ENCODE measurements around the gene PAN3.
"Not testable (repeated sequence)": the region's sequence is repeated elsewhere in the genome, so short reads cannot be mapped to it uniquely, and the experiment has no call there.

PAN3 gene

DNA sequence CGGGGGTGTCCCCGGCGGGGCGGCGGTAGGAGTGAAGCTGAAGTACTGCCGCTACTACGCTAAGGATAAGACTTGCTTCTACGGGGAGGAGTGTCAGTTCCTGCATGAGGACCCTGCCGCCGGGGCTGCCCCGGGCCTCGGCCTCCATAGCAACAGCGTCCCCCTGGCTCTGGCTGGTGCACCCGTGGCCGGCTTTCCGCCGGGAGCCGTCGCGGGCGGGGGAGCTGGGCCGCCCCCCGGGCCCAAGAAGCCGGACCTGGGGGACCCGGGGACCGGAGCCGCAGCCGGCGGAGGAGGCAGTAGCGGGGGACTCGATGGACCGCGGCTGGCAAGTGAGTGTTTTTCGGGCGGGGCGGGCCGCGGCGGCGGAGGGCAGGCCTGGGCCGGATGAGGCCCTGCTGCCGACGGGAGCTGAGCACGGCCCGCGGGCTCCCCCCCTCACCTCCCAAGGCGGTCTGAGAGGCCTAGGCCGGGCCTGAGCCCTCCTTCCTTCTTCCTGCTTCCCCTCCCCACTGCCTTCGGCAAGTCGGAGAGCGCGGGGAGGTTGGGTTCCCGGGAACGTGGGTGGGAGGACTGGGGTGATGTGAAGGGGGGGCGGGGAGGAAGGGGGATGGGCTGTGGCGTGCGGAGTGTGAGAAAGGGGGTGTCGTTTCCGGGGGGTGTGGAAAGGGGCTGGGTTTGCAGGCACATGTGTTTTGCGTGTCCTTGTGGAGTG lies 568 bp downstream of the PAN3 start:
- DNase-seq = peak; percentile 90 to 94

DNA sequence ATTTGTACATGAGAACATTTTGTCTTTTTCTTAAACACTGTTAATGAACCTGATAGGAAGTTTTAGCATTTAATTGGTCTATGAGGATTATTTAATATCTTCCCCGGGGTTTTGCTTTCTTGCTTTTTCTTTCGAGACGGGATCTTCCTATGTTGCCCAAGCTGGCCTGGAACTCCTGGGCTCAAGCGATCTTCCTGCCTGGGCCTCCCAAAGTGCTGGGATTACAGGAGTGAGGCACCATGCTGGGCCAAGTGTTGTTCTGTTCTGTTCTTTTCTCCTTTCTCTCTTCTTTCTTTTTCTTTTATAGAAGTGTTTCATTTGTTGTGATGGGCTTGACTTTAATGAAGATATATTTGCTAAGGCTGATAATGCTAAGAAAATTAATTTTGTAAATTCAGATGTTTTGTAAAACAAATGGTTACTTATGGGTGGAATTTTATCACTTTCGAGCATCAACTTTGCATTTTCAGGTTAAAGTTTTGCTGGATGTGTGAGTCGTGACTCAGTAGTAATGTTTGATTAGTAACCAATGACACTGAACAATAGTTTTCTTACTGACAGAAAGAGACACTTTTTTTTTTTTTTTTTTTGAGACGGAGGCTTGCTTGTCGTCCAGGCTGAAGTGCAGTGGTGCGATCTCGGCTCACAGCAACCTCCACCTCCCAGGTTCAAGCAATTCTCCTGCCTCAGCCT lies 2.2 kb downstream of the PAN3 start:
- DNase-seq = no peak

DNA sequence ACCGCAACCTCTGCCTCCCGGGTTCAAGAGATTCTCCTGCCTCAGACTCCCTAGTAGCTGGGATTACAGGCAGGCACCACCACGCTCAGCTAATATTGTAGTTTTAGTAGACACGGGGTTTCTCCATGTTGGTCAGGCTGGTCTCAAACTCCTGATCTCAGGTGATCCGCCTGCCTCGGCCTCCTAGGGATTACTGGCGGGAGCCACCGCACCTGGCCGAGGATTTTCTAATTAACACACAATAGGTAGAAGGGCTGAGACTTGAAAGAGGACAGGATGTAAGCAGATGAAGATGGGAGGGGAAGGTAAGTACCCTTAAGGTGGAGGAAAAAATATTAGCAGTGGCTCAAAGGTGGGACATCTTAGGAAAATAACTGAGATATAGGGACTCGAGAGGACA lies 3.2 kb downstream of the PAN3 start:
- DNase-seq = not testable (repeated sequence)

DNA sequence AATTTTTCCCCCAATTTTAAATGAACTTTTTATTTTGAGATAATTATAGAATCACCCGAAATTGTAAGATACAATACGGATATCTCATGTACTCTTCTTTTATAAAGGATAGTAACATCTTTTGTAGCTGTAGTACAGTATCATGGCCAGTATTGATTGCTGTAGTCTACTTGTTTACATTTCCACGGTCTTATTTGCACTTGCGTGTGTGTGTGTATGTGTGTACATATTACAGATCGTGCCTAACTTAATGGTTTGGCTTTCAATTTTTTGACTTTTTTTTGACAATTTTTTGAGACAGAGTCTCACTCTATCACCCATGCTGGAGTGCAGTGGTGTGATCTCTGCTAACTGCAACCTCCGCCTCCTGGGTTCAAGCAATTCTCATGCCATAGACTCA lies 6.7 kb downstream of the PAN3 start:
- no peak for DNase-seq

DNA sequence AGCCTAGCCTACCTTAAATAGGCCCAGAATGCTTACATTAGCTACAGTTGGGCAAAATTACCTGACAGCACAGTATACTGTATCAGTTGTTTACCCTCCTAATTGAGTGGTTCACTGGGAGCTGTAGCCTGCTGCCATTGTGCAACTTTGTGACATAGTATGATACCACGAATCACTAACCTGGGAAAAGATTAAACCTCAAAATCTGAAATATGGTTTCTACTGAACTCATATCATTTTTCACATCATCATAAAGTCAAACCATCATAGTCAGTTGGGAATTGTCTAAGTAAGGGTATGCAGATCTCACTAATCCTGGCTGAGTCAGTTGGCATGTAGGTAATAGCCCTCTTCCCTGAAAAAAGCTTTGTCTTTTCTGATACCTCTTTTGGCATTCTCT lies 9.2 kb downstream of the PAN3 start:
- no peak for DNase-seq

DNA sequence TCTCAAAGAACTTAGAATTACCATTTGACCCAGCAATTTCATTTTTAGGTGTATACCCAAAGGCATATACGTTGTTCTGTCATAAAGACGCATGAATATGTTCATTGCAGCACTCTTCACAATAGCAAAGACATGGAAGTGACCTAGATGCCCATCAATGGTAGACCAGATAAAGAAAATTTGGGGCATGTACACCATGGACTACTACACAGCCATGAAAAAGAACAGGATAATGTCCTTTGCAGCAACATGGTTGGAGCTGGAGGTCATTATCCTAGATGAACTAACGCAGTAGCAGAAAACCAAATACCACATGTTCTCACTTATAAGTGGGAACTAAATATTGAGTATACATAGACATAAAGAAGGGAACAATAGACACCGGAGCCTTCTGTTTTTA lies 20.7 kb downstream of the PAN3 start:
- no peak for DNase-seq

DNA sequence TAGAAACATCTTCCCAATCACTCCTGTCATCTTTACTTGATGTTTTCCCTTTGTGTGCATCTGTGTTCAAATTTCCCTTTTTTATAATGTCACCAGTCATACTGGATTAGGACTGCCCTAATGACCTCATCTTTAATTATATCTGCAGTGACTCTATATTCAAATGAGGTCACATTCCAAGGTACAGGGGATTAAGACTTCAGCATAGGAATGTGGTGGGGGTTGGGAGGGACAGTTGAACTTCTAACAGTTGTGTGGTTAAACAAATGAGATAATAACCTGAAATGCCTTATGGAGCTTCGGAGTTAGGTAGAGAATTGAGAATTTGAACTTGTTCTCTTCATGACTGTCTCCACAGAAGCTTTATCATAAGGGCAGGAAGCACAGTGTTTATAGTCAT lies 23.0 kb downstream of the PAN3 start:
- DNase-seq = peak in 1 of 2 donors; percentile 4

DNA sequence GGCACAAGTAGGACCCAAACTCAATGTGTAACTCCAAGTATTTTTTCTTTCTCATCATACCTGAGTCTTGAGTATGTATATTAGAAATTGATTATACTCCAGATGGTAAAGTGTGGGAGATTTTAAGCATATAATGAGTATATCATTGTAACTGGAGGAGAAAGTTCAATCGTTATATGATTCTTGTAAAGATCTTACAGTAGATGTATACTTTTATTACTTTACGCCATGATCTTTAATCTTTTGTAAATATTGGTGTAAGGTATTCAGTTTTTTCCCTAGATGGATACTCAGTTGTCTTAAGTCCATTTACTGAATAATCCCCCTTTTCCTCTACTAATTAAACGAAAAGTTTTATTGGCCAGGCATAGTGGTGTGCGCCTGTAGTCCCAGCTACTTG lies 25.2 kb downstream of the PAN3 start:
- DNase-seq = no peak

DNA sequence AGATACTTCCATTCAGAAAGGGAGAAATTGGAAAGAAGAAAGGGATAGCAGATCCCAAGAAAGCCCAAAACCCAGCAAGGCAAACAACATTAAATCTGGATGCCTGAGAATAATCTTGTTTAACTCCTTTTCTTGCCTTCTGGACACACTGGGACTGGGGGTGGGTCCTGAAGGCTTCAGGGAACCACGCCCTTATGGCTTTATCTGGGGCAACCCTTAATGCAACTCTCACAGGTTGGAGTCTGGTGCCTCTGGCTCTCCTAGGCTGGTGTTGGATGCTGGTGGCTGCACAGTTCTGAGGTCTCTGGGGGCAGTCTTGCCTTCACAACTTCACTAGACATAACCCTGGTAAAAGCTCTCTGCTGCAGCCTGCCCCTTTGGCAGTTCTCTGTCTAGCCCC lies 27.9 kb downstream of the PAN3 start:
- DNase-seq = no peak

DNA sequence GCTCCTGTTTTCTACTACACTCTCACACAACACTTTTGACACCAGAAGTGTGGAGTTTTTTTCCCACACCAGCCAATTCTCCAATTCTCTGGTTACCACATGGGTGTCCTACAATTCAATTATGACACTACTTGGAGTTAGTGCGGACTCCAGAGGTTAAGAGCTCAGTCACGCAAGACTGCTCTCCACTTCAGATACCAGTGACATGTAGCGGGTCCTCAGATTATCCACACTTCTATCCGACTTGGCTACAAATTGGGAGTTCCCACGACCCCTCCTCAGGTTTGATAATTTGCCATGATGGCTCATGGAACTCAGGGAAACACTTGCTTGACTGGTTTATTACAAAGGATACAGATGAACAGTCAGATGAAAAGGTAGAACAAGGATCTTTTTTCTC lies 32.9 kb downstream of the PAN3 start:
- DNase-seq = no peak

DNA sequence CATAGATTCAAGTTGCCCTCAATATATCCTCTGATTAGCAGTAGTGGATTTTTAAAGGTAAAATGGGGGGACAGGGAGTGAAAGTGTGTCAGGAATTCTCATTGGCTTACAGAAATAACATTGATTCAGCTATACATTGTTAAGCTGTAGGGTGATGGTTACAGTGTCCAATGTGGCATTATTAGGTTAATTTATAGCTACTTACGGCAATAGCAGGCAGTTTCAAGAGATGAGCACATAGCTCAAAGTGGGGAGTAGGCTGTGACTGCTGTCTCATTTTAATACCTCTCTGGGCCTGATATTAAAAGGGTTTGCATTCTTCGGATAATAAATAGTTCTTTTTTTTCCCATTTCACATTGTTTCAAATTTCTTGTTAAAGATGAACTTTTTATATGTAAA lies 34.6 kb downstream of the PAN3 start:
- no peak for DNase-seq

DNA sequence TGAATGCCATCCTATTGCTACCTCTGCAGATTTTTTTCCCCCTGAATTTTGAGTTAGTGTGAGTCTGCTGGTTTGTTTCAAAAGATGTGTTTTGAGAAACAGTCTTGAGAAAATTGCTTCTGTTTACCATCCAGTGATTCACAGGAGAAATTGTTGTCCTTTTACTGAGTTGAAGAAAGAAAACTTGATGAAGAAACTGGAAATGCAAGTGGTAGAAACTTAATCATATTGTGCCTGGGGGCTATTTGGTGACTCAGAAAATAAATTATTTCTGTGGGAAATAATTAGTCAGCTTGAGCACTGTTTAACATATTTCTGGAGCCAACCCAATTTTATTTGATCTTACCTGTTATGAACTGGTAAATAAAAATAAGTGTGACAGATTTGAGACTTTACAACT lies 35.4 kb downstream of the PAN3 start:
- DNase-seq = no peak

DNA sequence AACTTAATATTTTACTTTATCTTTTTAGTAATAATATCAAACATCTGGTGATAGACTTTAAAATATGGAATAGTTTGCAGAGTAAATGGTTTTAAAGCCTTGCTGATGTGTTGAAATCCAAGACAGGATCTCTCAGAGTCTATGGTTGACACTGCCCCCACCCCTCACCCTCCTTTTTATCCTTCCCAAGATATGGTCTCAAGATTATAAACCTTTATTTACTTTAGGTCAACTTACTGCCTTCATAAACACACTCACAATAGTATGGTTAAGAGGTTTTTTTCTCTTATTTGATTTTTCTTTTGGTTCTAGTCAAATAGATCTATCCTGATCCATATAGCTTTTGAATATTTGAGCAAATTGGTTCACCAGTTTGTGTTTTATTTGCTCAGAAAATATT lies 39.0 kb downstream of the PAN3 start:
- DNase-seq = no peak

DNA sequence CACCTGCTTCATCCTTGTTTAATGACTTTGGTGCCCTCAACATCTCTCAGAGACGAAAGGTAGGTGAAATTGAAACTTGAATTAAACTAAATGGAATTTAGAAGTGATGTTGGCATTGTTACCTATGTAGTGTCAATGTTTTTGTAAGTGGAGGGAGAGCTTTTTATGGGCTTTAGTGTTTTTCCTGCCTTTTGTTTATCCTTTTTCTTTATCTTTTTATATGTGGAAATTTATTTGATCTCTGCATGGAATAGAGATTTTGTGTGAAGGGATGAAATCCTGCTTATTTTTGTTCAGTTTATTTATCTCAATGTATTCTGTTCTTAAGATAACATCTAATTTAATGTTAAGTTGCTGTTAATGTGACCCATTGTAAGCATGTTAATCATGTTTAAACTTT lies 39.5 kb downstream of the PAN3 start:
- no peak for DNase-seq

DNA sequence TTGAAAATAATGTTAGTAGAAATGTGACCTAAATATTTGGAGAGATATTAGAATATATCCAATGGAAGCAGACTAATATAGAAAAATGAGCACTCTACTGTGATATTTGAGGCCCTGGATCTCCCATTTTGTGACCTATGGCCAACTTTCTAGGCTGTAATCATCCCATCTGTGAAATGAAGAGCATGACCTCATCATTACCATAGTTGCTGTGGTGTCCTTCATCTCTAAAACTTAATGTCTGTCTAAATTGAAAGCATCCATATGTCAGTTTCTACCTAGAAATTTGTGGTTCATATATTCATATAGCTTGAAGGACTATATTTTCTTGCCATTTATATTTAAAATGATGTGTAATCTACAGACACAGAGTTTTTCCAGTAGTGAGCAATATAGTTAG lies 41.6 kb downstream of the PAN3 start:
- DNase-seq = no peak

DNA sequence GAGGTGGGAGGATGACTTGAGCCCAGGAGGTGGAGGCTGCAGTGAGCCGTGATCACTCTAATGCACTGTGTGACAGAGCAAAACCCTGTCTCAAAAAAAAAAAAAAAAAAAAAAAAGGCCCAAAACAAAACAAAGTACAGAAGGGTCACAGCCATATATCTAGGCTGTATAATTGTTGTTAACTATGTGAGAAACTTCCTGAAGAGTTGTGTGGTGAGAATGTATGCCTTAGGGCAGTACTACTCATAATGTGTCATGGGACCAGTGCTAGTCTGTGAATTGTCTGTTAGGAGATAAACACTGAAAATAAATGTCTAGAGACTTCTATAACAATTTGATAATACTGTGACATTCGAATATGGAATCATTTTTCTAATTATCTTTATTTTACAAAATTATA lies 43.1 kb downstream of the PAN3 start:
- no peak for DNase-seq

DNA sequence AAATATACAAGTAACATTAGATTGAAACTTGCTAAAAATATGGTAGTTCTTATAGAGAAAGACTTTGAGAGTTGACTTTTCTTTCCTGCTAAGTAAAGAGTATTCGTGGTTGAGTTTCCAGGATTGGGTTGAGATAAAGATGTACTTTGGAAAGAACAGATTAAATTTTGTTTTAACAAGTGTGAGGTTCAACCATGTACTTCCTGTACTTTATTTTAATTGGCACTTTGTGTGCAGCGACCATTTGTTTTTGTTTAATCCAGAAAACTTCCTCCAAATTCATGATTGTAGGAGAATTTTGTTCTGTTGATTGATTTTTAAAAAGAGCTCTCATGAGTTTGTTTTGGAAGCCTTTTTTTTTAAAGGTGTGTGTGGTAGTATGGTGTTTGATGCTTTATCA lies 46.9 kb downstream of the PAN3 start:
- DNase-seq = no peak

DNA sequence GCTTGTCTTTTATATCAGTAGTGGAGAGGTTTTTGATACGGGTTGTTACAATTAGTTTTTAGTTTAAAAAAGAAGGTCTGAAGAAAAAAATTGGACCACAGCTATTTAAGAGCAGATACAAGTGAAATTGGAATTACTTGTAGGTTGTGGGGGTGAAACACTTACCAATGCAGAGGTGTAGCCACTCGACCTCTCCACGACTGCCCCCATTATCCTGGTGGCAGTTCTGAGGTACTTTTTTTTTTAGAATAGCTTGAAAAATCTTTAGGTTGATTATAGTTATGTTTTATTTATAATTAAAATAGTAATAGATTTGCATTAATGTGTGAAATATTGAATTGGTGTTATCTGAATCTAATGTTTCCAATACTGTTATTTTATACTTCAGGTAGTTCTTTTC lies 60.7 kb downstream of the PAN3 start:
- no peak for DNase-seq

DNA sequence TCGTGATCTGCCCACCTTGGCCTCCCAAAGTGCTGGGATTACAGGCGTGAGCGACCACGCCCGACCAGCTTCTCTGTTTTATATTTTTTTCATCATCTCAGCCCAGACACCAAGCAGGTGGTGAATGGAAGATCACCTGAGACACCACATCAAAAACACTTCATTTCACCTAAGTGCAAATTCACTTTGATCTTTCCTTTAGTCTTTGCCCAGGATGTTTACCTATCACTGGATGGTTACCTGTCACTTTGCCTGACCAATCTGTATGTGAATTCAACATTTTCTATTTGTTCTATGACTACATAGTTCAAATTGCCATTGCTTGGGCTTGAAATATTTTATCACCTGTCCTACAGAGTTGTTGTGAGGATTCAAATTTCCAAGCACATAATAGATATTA lies 65.7 kb downstream of the PAN3 start:
- DNase-seq = no peak

DNA sequence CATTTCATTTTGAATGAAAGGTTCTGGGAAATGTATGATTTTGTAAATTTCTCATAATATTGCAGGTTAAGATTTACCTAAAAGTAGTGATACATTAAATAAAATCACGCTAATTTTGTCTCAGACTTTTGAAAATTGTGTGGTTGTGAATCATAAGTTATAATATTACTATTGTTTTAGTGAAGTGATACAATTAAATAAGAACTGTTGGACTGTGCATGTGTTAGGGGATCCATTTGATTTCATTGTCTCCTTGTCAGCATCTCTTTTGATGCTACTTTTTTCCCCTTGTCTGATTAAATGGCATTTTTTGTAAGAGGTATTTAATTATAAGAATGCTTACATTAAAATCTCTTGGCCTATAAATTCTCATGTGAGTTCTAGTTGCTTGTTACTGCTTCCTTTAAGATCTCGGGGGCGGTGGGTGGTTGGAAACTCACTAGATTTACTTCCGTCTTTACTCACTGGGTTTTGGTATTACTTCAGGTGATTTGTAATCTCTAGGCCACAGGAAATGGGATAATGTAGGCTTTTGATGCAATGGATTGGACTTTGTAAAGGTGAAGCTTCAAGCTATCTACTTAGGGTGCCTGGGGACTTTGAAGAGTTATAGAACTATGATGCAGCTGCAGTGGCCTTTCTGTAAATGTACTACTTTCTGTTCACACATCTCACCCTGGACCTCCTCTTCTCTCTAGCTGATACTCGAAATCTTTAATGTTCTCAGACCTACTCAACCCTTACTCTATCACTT lies 66.5 kb downstream of the PAN3 start:
- DNase-seq = peak in 1 of 2 donors; percentile 33

DNA sequence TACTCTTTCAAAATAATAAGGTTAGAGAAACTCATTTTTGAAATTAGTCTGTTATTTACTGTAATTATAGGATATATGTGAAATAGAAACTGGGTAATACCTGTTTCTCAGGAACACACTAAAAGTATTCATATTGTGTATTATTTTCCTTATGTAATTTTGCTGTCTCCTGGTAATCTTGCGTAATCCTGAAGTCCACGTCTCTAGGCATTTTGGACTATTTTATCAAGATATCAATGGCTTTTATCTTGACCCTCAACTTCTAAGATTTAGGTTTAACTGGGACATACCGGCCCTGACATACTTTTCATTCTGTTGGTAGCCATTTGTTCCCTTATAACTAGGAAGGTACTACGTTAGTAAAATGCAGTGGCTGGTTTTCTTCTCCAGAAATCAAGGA lies 80.3 kb downstream of the PAN3 start:
- no peak for DNase-seq

DNA sequence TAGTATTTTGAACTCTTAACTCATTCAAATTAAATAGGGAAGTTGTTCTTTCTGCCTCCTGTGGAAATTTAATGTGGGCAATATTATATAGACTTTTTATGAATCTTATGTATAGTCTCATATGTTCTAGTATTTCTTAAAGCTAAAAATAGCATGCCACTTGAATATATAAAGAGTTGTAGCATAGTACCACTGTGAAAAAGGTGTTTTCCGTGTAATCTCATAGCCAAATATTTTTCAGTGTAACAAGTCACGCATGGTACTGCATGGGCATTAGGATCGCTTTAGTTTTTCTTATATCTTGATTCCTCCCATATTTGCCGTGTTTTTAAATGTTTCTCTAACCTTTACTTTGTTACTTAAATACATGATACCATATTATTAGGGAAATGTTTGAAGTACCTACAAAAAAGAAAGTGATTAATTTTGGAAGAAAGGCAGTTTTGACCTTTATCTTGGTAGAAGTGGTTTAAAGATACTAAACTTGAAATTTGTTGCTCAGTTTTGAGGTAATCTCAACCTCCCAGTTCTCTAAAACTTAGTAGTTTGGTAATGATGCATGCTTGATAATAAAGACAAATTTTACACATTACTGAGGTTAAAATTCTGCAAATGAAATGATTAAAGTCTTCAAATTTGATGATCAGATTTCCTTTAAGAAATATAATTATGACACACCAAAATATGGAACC lies 81.2 kb downstream of the PAN3 start:
- DNase-seq = no peak

DNA sequence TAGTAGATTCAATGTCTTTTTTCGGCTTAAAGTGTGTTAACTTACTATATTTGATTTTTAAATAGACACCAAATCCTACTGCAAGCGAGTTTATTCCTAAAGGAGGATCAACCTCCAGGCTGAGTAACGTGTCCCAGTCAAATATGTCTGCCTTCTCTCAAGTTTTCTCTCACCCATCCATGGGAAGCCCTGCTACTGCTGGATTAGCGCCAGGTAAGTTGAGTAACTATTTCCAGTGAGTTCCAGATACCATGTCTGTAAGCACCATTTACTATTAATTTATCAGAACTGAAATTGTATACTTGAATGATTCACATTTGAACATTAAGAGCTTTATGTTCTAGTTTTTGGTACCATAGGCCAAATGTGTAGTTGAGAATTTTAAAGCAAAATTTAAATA lies 81.8 kb downstream of the PAN3 start:
- no peak for DNase-seq

All from inflammatory macrophage (primary cell).